Measurements from ENCODE around the gene ZNF439. TPM values are rescaled to one million over a fixed set of nuclear protein-coding genes. Genes with fewer than 3 reads are reported as not detected.
A peak's percentile ranks its signal among the peaks of the same experiment; 100 is the strongest.

Gene ZNF439
- total RNA-seq, 1 donor from 2014 or later = 6.5 TPM

GRCh38 chr19:11880598-11880997, 32.1 kb downstream of the ZNF439 start:
- no peaks in the 10 kb centered on the region for H3K79me2 ChIP-seq (ENCODE audit: low read depth)
- peak overlapping the region; percentile 45 for H3K4me2 ChIP-seq
- H3K27ac ChIP-seq = no peak overlapping the region
- H3K4me3 ChIP-seq = no peak overlapping the region
- H3K4me3 Mint-ChIP-seq = no peak overlapping the region
- TF ChIP-seq EZH2 (IDR thresholded peaks at IDR 0.05) (no peak), EZH2phosphoT487 (IDR thresholded peaks at IDR 0.05) (no peak), CTCF (IDR thresholded peaks at IDR 0.05) (no peak)
- H3K9me3 ChIP-seq (ENCODE audit: low read depth) = no peaks in the 10 kb centered on the region
- H3K36me3 ChIP-seq = no peaks in the 10 kb centered on the region
- no peaks in the 10 kb centered on the region for H3K4me1 Mint-ChIP-seq
- DNase-seq (ENCODE audit: low spot score) = no peak
- H4K20me1 ChIP-seq (ENCODE audit: low read depth) = no peaks in the 10 kb centered on the region
- H3K27me3 Mint-ChIP-seq (ENCODE audit: insufficient read depth, low read depth) = peaks cover 6% of the 10 kb centered on the region
- H3F3A ChIP-seq (ENCODE audit: low read depth) = no peaks in the 10 kb centered on the region
- H3K4me1 ChIP-seq = no peaks in the 10 kb centered on the region
- peaks cover 33% of the 10 kb centered on the region for H3K9me3 Mint-ChIP-seq
- no peaks in the 10 kb centered on the region for H3K36me3 Mint-ChIP-seq
- H3K27ac Mint-ChIP-seq = no peak overlapping the region
- peaks cover 8% of the 10 kb centered on the region for H3K27me3 ChIP-seq
- no peak overlapping the region for H2AFZ ChIP-seq (replicated peaks)
- H3K9ac ChIP-seq = no peak overlapping the region

DNA sequence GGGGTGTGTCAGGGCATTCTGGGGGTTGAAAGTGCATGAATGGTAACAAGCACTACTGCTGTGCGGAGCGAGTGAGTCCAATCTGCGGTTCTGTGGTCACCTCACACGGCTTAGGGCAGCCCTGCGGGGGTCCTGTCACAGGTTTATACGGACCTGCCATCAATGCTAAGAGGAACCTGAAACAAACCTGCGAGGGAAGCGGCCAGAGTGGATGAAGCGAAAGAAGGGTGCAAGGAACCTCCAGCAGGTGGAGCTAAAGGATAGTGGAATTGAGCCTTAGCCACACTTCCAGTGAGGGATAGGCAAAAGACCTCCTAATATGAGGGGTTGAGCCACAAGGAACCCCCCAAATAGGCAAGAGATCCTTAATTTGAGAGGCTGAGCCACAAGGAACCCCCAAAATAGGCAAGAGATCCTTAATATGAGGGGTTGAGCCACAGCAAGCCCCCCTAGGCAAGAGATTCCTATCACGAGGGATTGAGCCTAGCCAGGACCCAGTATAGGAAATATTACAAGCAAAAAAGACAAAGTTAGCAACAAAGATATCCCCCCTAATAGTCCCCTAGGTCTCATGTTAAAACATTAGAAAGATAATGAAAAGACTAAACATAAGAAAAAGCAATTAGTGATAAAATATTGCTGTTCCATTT, 32.8 kb downstream of the ZNF439 start:
- H3K27ac ChIP-seq = no peak overlapping the region
- H3K9ac ChIP-seq = no peak overlapping the region
- no peak overlapping the region for H3K4me3 ChIP-seq
- H3K4me2 ChIP-seq = peak overlapping the region; percentile 45
- TF ChIP-seq EZH2 (IDR thresholded peaks at IDR 0.05) (no peak), EZH2phosphoT487 (IDR thresholded peaks at IDR 0.05) (no peak), CTCF (IDR thresholded peaks at IDR 0.05) (peak; percentile 85)
- peaks cover 8% of the 10 kb centered on the region for H3K27me3 ChIP-seq
- no peaks in the 10 kb centered on the region for H3K9me3 ChIP-seq (ENCODE audit: low read depth)
- H3K36me3 Mint-ChIP-seq = peaks cover 1% of the 10 kb centered on the region
- peak; percentile 85 for DNase-seq (ENCODE audit: low spot score)
- peaks cover 35% of the 10 kb centered on the region for H3K9me3 Mint-ChIP-seq
- H3K4me1 ChIP-seq = no peaks in the 10 kb centered on the region
- H2AFZ ChIP-seq (replicated peaks) = no peak overlapping the region
- no peaks in the 10 kb centered on the region for H3K79me2 ChIP-seq (ENCODE audit: low read depth)
- peak overlapping the region; percentile 40 for H3K4me3 Mint-ChIP-seq
- H3K27ac Mint-ChIP-seq = no peak overlapping the region
- H3K36me3 ChIP-seq = no peaks in the 10 kb centered on the region
- no peaks in the 10 kb centered on the region for H3K4me1 Mint-ChIP-seq
- H3K27me3 Mint-ChIP-seq (ENCODE audit: insufficient read depth, low read depth) = peaks cover 6% of the 10 kb centered on the region
- H4K20me1 ChIP-seq (ENCODE audit: low read depth) = no peaks in the 10 kb centered on the region
- H3F3A ChIP-seq (ENCODE audit: low read depth) = no peaks in the 10 kb centered on the region

DNA sequence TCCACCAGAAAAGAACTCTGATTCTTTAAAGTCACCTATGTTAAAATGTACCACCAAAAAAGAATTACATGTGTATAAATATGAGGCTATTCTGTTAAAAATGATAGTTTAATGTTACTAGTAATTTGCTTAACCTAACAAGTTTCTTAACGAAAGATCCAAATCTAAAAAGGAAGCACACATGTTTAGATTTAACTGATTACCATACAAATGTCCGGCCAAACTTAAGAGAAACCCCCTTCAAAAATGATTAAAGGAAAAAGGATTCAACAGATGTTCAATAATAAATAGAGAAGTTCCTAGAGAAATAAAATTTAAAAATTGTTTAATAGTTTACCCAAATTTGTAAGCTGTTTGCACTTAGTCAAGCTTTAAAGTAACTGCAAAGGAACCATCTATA, 34.1 kb downstream of the ZNF439 start:
- Mint-ChIP-seq H3K9me3 (peaks cover 44% of the 10 kb centered on the region), H3K27me3 (ENCODE audit: insufficient read depth, low read depth) (peaks cover 11% of the 10 kb centered on the region)

More for the DNA sequence above, 34.1 kb downstream of the ZNF439 start:
- H2AFZ ChIP-seq (replicated peaks) = no peak overlapping the region
- H3K9ac ChIP-seq = no peak overlapping the region
- Mint-ChIP-seq H3K4me3 (no peak overlapping the region), H3K4me1 (peaks cover 7% of the 10 kb centered on the region), H3K27ac (no peak overlapping the region), H3K36me3 (peaks cover 2% of the 10 kb centered on the region)
- H3K27ac ChIP-seq = no peak overlapping the region
- no peaks in the 10 kb centered on the region for H4K20me1 ChIP-seq (ENCODE audit: low read depth)
- no peaks in the 10 kb centered on the region for H3F3A ChIP-seq (ENCODE audit: low read depth)
- no peaks in the 10 kb centered on the region for H3K36me3 ChIP-seq
- TF ChIP-seq EZH2 (IDR thresholded peaks at IDR 0.05) (no peak), EZH2phosphoT487 (IDR thresholded peaks at IDR 0.05) (no peak), CTCF (IDR thresholded peaks at IDR 0.05) (no peak)
- H3K4me3 ChIP-seq = no peak overlapping the region
- H3K9me3 ChIP-seq (ENCODE audit: low read depth) = no peaks in the 10 kb centered on the region
- DNase-seq (ENCODE audit: low spot score) = no peak
- no peaks in the 10 kb centered on the region for H3K79me2 ChIP-seq (ENCODE audit: low read depth)
- peaks cover 8% of the 10 kb centered on the region for H3K27me3 ChIP-seq
- peaks cover 4% of the 10 kb centered on the region for H3K4me1 ChIP-seq
- no peak overlapping the region for H3K4me2 ChIP-seq
